IMR-90 (cell line): Measurements from ENCODE around the gene ZNF620. TPM values are rescaled to one million over a fixed set of nuclear protein-coding genes. Genes with fewer than 3 reads are reported as not detected.
A peak's percentile ranks its signal among the peaks of the same experiment; 100 is the strongest.

Experiments
- ATAC-seq: fragments of 200-7000 bp; cut with Tn5 transposase; 2 replicates; pipeline ENCODE4 v1.9.1; 2020; ENCODE audit warnings: low read depth, mild to moderate bottlenecking, moderate library complexity
- BruUV-seq: library from RNA; stranded (reverse); fragments of 400-500 nt; replicated peaks from 2 replicates; lab custom pipeline; 2021; lab: Mats Ljungman, UMichigan
- CTCF ChIA-PET: fragments of 300-600 bp; formaldehyde crosslinking; extraction: SDS; loops from one replicate; lab custom pipeline; 2021; ENCODE audit warnings: antibody characterized with exemption; lab: Yijun Ruan, JAX
- POLR2A ChIA-PET: fragments of 300-600 bp; sonication (Branson Sonifier 250); formaldehyde crosslinking; loops from one replicate; lab custom pipeline; 2022; ENCODE audit warnings: antibody characterized with exemption; ENCODE audit not compliant: unreplicated experiment; lab: Charles Lee
- DNase-seq: peaks from one replicate; pipeline ENCODE4 v3.0.0; 2013
- H2AFZ ChIP-seq: replicated peaks from 2 replicates; pipeline ENCODE3; 2013; ENCODE audit warnings: low read length, mild to moderate bottlenecking; ENCODE audit not compliant: poor library complexity
- H2AK5ac ChIP-seq: 2 replicates; pipeline ENCODE4 v1.6.1; 2013; ENCODE audit warnings: low read depth, low read length, inconsistent platforms
- H2AK9ac ChIP-seq: replicated peaks from 2 replicates; pipeline ENCODE3; 2013; ENCODE audit warnings: mild to moderate bottlenecking, low read depth, low read length, moderate library complexity; ENCODE audit not compliant: poor library complexity
- H2BK120ac ChIP-seq: 2 replicates; pipeline ENCODE4 v1.6.1; 2013; ENCODE audit warnings: low read depth, low read length, inconsistent platforms
- H2BK15ac ChIP-seq: 3 replicates; pipeline ENCODE4 v1.6.1; 2013; ENCODE audit warnings: low read depth, low read length, inconsistent platforms
- H2BK20ac ChIP-seq: 2 replicates; pipeline ENCODE4 v1.6.1; 2013; ENCODE audit warnings: low read depth, mild to moderate bottlenecking, inconsistent platforms, low read length, moderate library complexity
- H2BK5ac ChIP-seq: 2 replicates; pipeline ENCODE4 v1.6.1; 2013; ENCODE audit warnings: mild to moderate bottlenecking, low read depth, low read length, inconsistent platforms; ENCODE audit not compliant: poor library complexity, severe bottlenecking
- H3K14ac ChIP-seq: replicated peaks from 2 replicates; pipeline ENCODE4 v1.6.1; 2013; ENCODE audit warnings: low read depth, low read length, inconsistent platforms
- H3K18ac ChIP-seq: 2 replicates; pipeline ENCODE4 v1.6.1; 2013; ENCODE audit warnings: low read depth, low read length, control low read depth
- H3K23ac ChIP-seq: 2 replicates; pipeline ENCODE4 v1.6.1; 2013; ENCODE audit warnings: low read depth, low read length, inconsistent platforms
- H3K27ac ChIP-seq: 2 replicates; pipeline ENCODE4 v1.5.1; 2013; ENCODE audit warnings: mild to moderate bottlenecking, control low read depth, low read length; ENCODE audit not compliant: insufficient read depth
- H3K27me3 ChIP-seq: 2 replicates; pipeline ENCODE4 v1.6.1; 2013; ENCODE audit warnings: low read length; ENCODE audit not compliant: control insufficient read depth, insufficient read depth
- H3K36me3 ChIP-seq: 2 replicates; pipeline ENCODE4 v1.6.1; 2013; ENCODE audit warnings: low read length, mixed read lengths; ENCODE audit not compliant: control insufficient read depth, insufficient read depth
- H3K4ac ChIP-seq: 2 replicates; pipeline ENCODE4 v1.6.1; 2013; ENCODE audit warnings: low read depth, low read length, inconsistent platforms
- H3K4me1 ChIP-seq: 2 replicates; pipeline ENCODE4 v1.6.1; 2013; ENCODE audit warnings: low read length, mixed read lengths; ENCODE audit not compliant: control insufficient read depth, insufficient read depth
- H3K4me2 ChIP-seq: 2 replicates; pipeline ENCODE4 v1.6.1; 2013; ENCODE audit warnings: low read depth, mild to moderate bottlenecking, control low read depth, low read length, moderate library complexity
- H3K4me3 ChIP-seq: 2 replicates; pipeline ENCODE4 v1.5.1; 2013; ENCODE audit warnings: low read depth, mild to moderate bottlenecking, control low read depth, low read length, moderate library complexity; ENCODE audit not compliant: insufficient read depth
- H3K56ac ChIP-seq: 2 replicates; pipeline ENCODE4 v1.6.1; 2013; ENCODE audit warnings: low read length, inconsistent platforms; ENCODE audit not compliant: insufficient read depth; ENCODE audit errors: extremely low read depth
- H3K79me1 ChIP-seq, 2 experiments: 2 replicates each; pipeline ENCODE4 v1.6.1; 2013; ENCODE audit warnings: low read length in 2 of 2, inconsistent platforms in 1 of 2, low read depth in 1 of 2
- H3K9ac ChIP-seq: 2 replicates; pipeline ENCODE4 v1.6.1; 2013; ENCODE audit warnings: low read depth, low read length, control low read depth
- H3K9me1 ChIP-seq: 2 replicates; pipeline ENCODE4 v1.6.1; 2013; ENCODE audit warnings: low read length, inconsistent platforms; ENCODE audit not compliant: insufficient read depth
- H3K9me3 ChIP-seq: 2 replicates; pipeline ENCODE4 v1.6.1; 2013; ENCODE audit warnings: low read length; ENCODE audit not compliant: control insufficient read depth, insufficient read depth
- H4K20me1 ChIP-seq: 2 replicates; pipeline ENCODE4 v1.6.1; 2013; ENCODE audit warnings: low read length, inconsistent platforms; ENCODE audit not compliant: insufficient read depth
- H4K5ac ChIP-seq: 2 replicates; pipeline ENCODE4 v1.6.1; 2013; ENCODE audit warnings: mild to moderate bottlenecking, low read depth, low read length, control low read depth
- H4K8ac ChIP-seq, 2 experiments: 2 replicates each; pipeline ENCODE4 v1.6.1; 2013; ENCODE audit warnings: low read depth in 2 of 2, low read length in 2 of 2, control low read depth in 1 of 2, inconsistent platforms in 1 of 2
- H4K91ac ChIP-seq: 2 replicates; pipeline ENCODE4 v1.6.1; 2013; ENCODE audit warnings: low read depth, low read length, inconsistent platforms; ENCODE audit not compliant: insufficient read depth
- BHLHE40 ChIP-seq: fragments of 150-350 bp; IDR thresholded peaks from 2 replicates; pipeline ENCODE4 v1.6.1; 2016; ENCODE audit warnings: mild to moderate bottlenecking, low read depth, low read length
- CHD1 ChIP-seq: IDR thresholded peaks from 2 replicates; pipeline ENCODE4 v1.6.1; 2012; ENCODE audit warnings: low read depth, low read length, improper control_type of control experiment
- CTCF ChIP-seq: conservative IDR thresholded peaks from 2 replicates; pipeline ENCODE4 v1.5.1; 2012; ENCODE audit warnings: mild to moderate bottlenecking, low read depth, low read length, improper control_type of control experiment
- ELK1 ChIP-seq: fragments of 150-350 bp; IDR thresholded peaks from 2 replicates; pipeline ENCODE4 v1.6.1; 2016; ENCODE audit warnings: low read depth, mild to moderate bottlenecking, low read length, moderate library complexity, borderline replicate concordance
- FOS ChIP-seq: fragments of 150-350 bp; IDR thresholded peaks from 2 replicates; pipeline ENCODE4 v1.6.1; 2016; ENCODE audit warnings: low read depth, low read length
- MAZ ChIP-seq: IDR thresholded peaks from 2 replicates; pipeline ENCODE4 v1.6.1; 2012; ENCODE audit warnings: low read depth, mild to moderate bottlenecking, low read length, improper control_type of control experiment, moderate library complexity, borderline replicate concordance
- POLR2A ChIP-seq: IDR thresholded peaks from 2 replicates; pipeline ENCODE4 v1.6.1; 2012; ENCODE audit warnings: mild to moderate bottlenecking, low read depth, low read length
- RAD21 ChIP-seq: IDR thresholded peaks from 2 replicates; pipeline ENCODE4 v1.6.1; 2012; ENCODE audit warnings: low read length, improper control_type of control experiment
- RCOR1 ChIP-seq: IDR thresholded peaks from 2 replicates; pipeline ENCODE4 v1.6.1; 2012; ENCODE audit warnings: mild to moderate bottlenecking, low read length, improper control_type of control experiment; ENCODE audit not compliant: insufficient replicate concordance
- RFX5 ChIP-seq: IDR thresholded peaks from 2 replicates; pipeline ENCODE4 v1.8.0; 2012; ENCODE audit warnings: low read depth, mild to moderate bottlenecking, low read length, moderate library complexity
- SMC3 ChIP-seq: fragments of 150-350 bp; IDR thresholded peaks from 2 replicates; pipeline ENCODE4 v1.6.1; 2016; ENCODE audit warnings: low read depth, mild to moderate bottlenecking, antibody characterized with exemption, low read length, moderate library complexity
- WGBS, 2 experiments: methylation state at CpG; one replicate each; pipeline versions ENCODE4 v1.1.5 to v1.1.7; 2013; ENCODE audit warnings: missing lambda C conversion rate in 2 of 2; ENCODE audit not compliant: insufficient read length in 1 of 2; ENCODE audit errors: extremely low coverage in 2 of 2; 5-methylcytosine and 5-hydroxymethylcytosine counted together
- dilution Hi-C: fragments of 300-500 bp; cut with HindIII; formaldehyde crosslinking; loops from one replicate; pipeline ENCODE4 v1.14.3; 2018; ENCODE audit warnings: low sequenced_read_pairs; ENCODE audit not compliant: unreplicated experiment
- in situ Hi-C: fragments of 300-500 bp; cut with MboI; formaldehyde crosslinking; loops from 3 replicates; pipeline ENCODE4 v1.14.3; 2019; ENCODE audit warnings: low sequenced_read_pairs, inconsistent platforms, mixed read lengths
- intact Hi-C: fragments of 100-400 bp; cut with micrococcal nuclease; formaldehyde crosslinking; loops from 2 replicates; pipeline ENCODE4 v1.10.0; 2022
- polyA plus RNA-seq, 3 experiments: library from polyadenylated mRNA; depleted of rRNA; stranded (reverse); fragments of >200 nt; gene quantifications; 2 replicates each; pipeline ENCODE4 v1.2.3, GENCODE V29; 2012; ENCODE audit warnings: low replicate concordance in 1 of 3
- total RNA-seq: library from RNA; depleted of rRNA; stranded (reverse); fragments of >200 nt; gene quantifications from 2 replicates; pipeline ENCODE4 v1.2.3, GENCODE V29; 2012

ZNF620 gene
- total and polyA plus RNA-seq, 2 of the 4 experiments (the other 2 are of a cell fraction): 0.48 to 0.72 TPM

DNA sequence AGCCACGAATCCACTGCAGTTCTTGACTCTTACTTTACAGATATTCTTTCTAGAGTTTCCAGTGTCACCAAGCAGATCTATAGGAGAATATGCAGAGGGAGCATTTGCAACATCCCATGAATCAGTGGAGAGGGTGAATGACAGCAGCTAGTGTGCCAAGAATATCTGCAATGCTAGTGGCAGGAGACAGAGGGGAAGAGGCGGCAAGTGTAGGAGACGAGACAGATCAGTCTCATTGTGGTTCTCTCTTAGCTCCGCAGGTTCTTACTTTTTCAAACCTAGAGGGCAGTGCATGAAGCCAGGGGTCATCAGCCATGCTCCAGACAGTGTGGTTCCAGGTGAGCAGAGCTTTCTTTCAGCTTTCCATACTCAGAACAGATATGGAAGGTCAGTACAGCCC lies 28.2 kb upstream of the ZNF620 start:
- H2BK20ac ChIP-seq: no peak overlapping the region
- in situ Hi-C loops (no loop called here), intact Hi-C loops (loop anchor here (1.0 kb wide), 1 partner anchor 47 kb away; the partner anchor contains the start of gene ZNF621), dilution Hi-C loops (no loop called here)
- no peak overlapping the region for H2AK9ac ChIP-seq
- ChIA-PET POLR2A (no interaction called here), CTCF (no interaction called here)
- H4K20me1 ChIP-seq: no peaks in the 10 kb centered on the region
- peaks cover 9% of the 10 kb centered on the region for H3K9me1 ChIP-seq
- H4K8ac ChIP-seq: peak overlapping the region; percentile 41 to 96; a peak in 3 of 4 replicates
- H3K4me2 ChIP-seq: peak overlapping the region; percentile 84
- H3K9me3 ChIP-seq: no peaks in the 10 kb centered on the region
- no peak for ATAC-seq
- no peak overlapping the region for H3K4ac ChIP-seq
- H4K5ac ChIP-seq: peak overlapping the region; percentile 26
- H3K4me3 ChIP-seq: peak overlapping the region; percentile 70
- H3K36me3 ChIP-seq: peaks cover 6% of the 10 kb centered on the region
- no peak overlapping the region for H2BK15ac ChIP-seq
- no peak overlapping the region for H2BK120ac ChIP-seq
- TF ChIP-seq CHD1 (no peak), RAD21 (no peak), CTCF (no peak), BHLHE40 (no peak), POLR2A (no peak), MAZ (no peak), FOS (no peak), SMC3 (no peak), RCOR1 (no peak), ELK1 (no peak), RFX5 (no peak)
- no peak for DNase-seq
- H3K9ac ChIP-seq: peak overlapping the region; percentile 84
- no peak overlapping the region for H3K18ac ChIP-seq
- H3K56ac ChIP-seq: no peak overlapping the region
- 84% methylated on average over 3 of the region's 4 CpGs; no CpG with 5 or more reads in 1 of the 2 experiments for WGBS, 2 experiments
- H4K91ac ChIP-seq: no peak overlapping the region
- H2AFZ ChIP-seq: peak overlapping the region; percentile 18
- H3K79me1 ChIP-seq: peaks cover 8 to 11% of the 10 kb centered on the region in 2 experiments; a peak in 3 of 4 replicates
- H2AK5ac ChIP-seq: no peak overlapping the region
- no TSS peak for BruUV-seq
- H3K23ac ChIP-seq: peak overlapping the region; percentile 7; the same call in 1 of the 2 replicates
- no peak overlapping the region for H3K27ac ChIP-seq
- H3K4me1 ChIP-seq: peaks cover 3% of the 10 kb centered on the region
- H2BK5ac ChIP-seq: no peak overlapping the region
- peak overlapping the region; percentile 15; the same call in 1 of the 2 replicates for H3K14ac ChIP-seq
- no peaks in the 10 kb centered on the region for H3K27me3 ChIP-seq
